ENCODE data around the gene ZNF444. TPM values are rescaled to one million over a fixed set of nuclear protein-coding genes. Genes with fewer than 3 reads are reported as not detected.

Gene ZNF444
- total and polyA plus RNA-seq, 9 donors = 7.3 to 48.2 (median 35.2) TPM

DNA sequence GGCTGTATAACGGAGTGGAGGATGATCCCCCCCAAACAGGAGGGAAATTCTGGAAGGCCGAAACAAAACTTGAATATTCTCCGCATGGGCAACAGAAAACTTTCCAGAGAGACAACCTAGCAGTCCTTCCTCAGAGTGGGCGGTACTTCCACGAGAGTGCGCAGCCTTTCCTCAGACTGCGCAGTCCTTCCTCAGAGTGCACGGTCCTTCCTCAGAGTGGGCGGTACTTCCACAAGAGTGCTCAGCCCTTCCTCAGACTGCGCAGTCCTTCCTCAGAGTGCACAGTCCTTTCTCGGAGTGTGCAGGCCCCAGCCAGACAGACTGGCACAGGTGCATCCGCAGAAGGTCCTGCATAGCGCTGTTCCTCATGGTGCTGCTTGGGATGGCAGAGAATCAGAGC lies 22.0 kb downstream of the ZNF444 start:
- WGBS, 3 donors = 80 to 88% (median 83%) methylated on average over 13 of the region's 13 CpGs
- no peak overlapping the region for H3K27ac ChIP-seq
- intact Hi-C loops (cut with DNase I) = no loop called here
- DNase-seq = no peak
- no peaks in the 10 kb centered on the region for H3K36me3 ChIP-seq
- H3K27me3 ChIP-seq = no peaks in the 10 kb centered on the region
- no peaks in the 10 kb centered on the region for H3K4me1 ChIP-seq (ENCODE audit: insufficient read depth)
- no peaks in the 10 kb centered on the region for H3K9me3 ChIP-seq
- H3K4me3 ChIP-seq = no peak overlapping the region
- no peak for TF ChIP-seq POLR2A (IDR thresholded peaks at IDR 0.05)
- TF ChIP-seq EP300 (IDR thresholded peaks at IDR 0.05) = no peak
- TF ChIP-seq, protein P1, sequence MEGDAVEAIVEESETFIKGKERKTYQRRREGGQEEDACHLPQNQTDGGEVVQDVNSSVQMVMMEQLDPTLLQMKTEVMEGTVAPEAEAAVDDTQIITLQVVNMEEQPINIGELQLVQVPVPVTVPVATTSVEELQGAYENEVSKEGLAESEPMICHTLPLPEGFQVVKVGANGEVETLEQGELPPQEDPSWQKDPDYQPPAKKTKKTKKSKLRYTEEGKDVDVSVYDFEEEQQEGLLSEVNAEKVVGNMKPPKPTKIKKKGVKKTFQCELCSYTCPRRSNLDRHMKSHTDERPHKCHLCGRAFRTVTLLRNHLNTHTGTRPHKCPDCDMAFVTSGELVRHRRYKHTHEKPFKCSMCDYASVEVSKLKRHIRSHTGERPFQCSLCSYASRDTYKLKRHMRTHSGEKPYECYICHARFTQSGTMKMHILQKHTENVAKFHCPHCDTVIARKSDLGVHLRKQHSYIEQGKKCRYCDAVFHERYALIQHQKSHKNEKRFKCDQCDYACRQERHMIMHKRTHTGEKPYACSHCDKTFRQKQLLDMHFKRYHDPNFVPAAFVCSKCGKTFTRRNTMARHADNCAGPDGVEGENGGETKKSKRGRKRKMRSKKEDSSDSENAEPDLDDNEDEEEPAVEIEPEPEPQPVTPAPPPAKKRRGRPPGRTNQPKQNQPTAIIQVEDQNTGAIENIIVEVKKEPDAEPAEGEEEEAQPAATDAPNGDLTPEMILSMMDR (IDR thresholded peaks at IDR 0.05) = no peak

DNA sequence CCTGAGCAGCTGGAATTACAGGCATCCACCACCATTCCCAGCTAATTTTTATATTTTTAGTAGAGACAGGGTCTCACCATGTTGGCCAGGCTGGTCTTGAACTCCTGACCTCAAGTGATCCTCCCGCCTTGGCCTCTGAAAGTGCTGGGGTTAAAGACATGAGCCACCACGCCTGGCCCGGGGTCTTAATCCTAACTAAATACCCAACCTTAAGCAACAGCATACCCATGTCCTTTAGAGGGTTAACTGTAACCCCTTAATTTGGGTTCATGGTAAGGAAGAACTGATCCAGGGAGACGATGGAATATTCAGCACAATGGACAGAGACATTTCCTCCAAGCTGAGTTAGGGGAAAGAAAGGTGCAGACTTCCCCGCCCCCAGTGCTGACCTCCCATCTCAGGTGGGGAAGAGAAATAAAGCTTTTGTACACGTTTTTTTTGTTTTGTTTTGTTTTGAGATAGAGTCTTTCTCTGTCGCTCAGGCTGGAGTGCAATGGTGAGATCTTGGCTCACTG lies 26.0 kb downstream of the ZNF444 start:
- no peak for DNase-seq

DNA sequence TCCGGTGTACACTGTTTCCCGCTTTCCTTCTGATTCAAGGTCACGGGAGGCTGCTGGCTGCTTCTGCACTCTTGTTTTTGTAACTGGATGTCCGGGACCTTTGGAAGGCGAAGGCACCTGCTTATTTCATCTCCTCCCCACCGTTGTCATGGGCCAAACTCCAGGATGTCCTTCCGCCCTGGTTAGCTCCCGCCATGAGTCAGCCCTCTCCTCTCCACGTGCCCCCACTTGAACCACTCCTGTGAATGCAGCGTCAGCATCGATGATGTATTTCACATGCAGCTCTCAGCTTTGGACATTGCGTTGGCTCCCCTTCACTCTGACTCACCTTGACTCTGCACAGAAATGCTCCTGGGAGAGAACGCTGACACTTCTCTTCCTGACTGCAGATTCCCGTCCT lies 29.2 kb downstream of the ZNF444 start:
- Histone ChIP-seq H3K36me3 (no peaks in the 10 kb centered on the region), H3K27ac (no peak overlapping the region), H3K4me3 (no peak overlapping the region), H3K9me3 (no peaks in the 10 kb centered on the region), H3K4me1 (ENCODE audit: insufficient read depth) (no peaks in the 10 kb centered on the region), H3K27me3 (no peaks in the 10 kb centered on the region)
- WGBS, 3 donors = 14 to 26% (median 22%) methylated on average over 14 of the region's 14 CpGs
- TF ChIP-seq, protein P1 (IDR thresholded peaks at IDR 0.05) = no peak
- TF ChIP-seq POLR2A (IDR thresholded peaks at IDR 0.05) (no peak), EP300 (IDR thresholded peaks at IDR 0.05) (no peak)
- intact Hi-C loops (cut with DNase I) = loop anchor here in 3 of 4 donors (5.0 to 10.0 kb wide), 2 partner anchors 93 to 95 kb away; no protein-coding TSS in a partner anchor
- no peak for DNase-seq

More for the DNA sequence above, 26.0 kb downstream of the ZNF444 start:
- Histone ChIP-seq H3K27ac (no peak overlapping the region), H3K4me3 (no peak overlapping the region), H3K4me1 (ENCODE audit: insufficient read depth) (no peaks in the 10 kb centered on the region), H3K9me3 (no peaks in the 10 kb centered on the region), H3K27me3 (no peaks in the 10 kb centered on the region), H3K36me3 (no peaks in the 10 kb centered on the region)
- 31 to 35% (median 33%) methylated on average over 7 of the region's 7 CpGs for WGBS, 3 donors
- TF ChIP-seq POLR2A (IDR thresholded peaks at IDR 0.05) = no peak
- TF ChIP-seq, protein P1 (IDR thresholded peaks at IDR 0.05) = no peak
- no peak for TF ChIP-seq EP300 (IDR thresholded peaks at IDR 0.05)
- intact Hi-C loops (cut with DNase I) = no loop called here

DNA sequence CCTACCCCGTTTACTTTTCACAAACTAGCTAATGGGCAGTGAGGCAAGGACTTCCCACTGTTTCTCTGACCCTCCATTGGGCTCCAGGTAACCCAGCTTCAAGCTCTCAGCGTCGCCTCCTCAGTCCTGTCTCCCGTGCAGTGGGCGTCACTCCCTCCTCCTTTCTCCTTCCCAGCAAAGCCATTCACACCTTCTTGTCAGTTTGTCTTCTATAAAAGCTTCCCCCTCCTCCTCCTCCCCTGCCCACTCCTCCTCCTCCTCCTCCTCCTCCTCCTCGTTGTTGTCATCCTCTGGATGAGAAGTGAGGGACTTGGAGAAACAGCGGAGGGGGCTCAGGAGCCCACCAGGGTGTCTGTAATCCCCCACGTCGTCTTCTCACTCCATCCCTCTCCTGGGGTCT lies 33.0 kb downstream of the ZNF444 start:
- no peak for DNase-seq
- TF ChIP-seq POLR2A (IDR thresholded peaks at IDR 0.05) = no peak
- TF ChIP-seq, protein P1 (IDR thresholded peaks at IDR 0.05) = no peak
- no peak for TF ChIP-seq EP300 (IDR thresholded peaks at IDR 0.05)
- Histone ChIP-seq H3K9me3 (no peaks in the 10 kb centered on the region), H3K4me1 (ENCODE audit: insufficient read depth) (no peaks in the 10 kb centered on the region), H3K27ac (no peak overlapping the region), H3K27me3 (no peaks in the 10 kb centered on the region), H3K4me3 (no peak overlapping the region), H3K36me3 (no peaks in the 10 kb centered on the region)
- intact Hi-C loops (cut with DNase I) = loop anchor here in 3 of 4 donors (5.0 to 10.0 kb wide), 2 partner anchors 97 to 99 kb away; no protein-coding TSS in a partner anchor
- 6 to 8% (median 8%) methylated on average over 9 of the region's 9 CpGs for WGBS, 3 donors
